Keratinocyte (primary cell): ENCODE data around the gene HACE1.

Source experiments
- EZH2 ChIP-seq: IDR thresholded peaks from one replicate; pipeline ENCODE4 v1.6.1; 2012; ENCODE audit warnings: inconsistent platforms, mild to moderate bottlenecking, low read length, moderate library complexity
- TF ChIP-seq, protein P1 (sequence below), 3 experiments: IDR thresholded peaks in 1 of 3; conservative IDR thresholded peaks in 1 of 3; optimal IDR thresholded peaks in 1 of 3; 2 replicates in 2 of 3; 3 replicates in 1 of 3; pipeline versions ENCODE3 to v1.5.1; 2011; ENCODE audit warnings: low read length in 3 of 3, mild to moderate bottlenecking in 3 of 3, moderate library complexity in 2 of 3, control low read depth in 1 of 3, inconsistent platforms in 1 of 3; ENCODE audit not compliant: insufficient read depth in 2 of 3; ENCODE audit errors: extremely low read depth in 1 of 3

- TF ChIP-seq, protein P1, sequence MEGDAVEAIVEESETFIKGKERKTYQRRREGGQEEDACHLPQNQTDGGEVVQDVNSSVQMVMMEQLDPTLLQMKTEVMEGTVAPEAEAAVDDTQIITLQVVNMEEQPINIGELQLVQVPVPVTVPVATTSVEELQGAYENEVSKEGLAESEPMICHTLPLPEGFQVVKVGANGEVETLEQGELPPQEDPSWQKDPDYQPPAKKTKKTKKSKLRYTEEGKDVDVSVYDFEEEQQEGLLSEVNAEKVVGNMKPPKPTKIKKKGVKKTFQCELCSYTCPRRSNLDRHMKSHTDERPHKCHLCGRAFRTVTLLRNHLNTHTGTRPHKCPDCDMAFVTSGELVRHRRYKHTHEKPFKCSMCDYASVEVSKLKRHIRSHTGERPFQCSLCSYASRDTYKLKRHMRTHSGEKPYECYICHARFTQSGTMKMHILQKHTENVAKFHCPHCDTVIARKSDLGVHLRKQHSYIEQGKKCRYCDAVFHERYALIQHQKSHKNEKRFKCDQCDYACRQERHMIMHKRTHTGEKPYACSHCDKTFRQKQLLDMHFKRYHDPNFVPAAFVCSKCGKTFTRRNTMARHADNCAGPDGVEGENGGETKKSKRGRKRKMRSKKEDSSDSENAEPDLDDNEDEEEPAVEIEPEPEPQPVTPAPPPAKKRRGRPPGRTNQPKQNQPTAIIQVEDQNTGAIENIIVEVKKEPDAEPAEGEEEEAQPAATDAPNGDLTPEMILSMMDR (optimal IDR thresholded peaks at IDR 0.05 in 1 of 3, IDR thresholded peaks at IDR 0.05 in 1 of 3, conservative IDR thresholded peaks at IDR 0.05 in 1 of 3; ENCODE audit: extremely low read depth in 1 of 3, insufficient read depth in 2 of 3, low read length in 3 of 3) = no peak
- no peak for TF ChIP-seq EZH2
These were observed 502 bp upstream of the HACE1 start for GRCh38 chr6:104860221-104860620.
